GM12875 (cell line): Measurements from ENCODE around the gene AKT1S1.
"Not testable (repeated sequence)": the region's sequence is repeated elsewhere in the genome, so short reads cannot be mapped to it uniquely, and the experiment has no call there.

Source experiments
- H3K4me3 ChIP-seq: one replicate; pipeline ENCODE4 v1.5.1; 2011; ENCODE audit warnings: low read depth, low read length, control low read depth
- CTCF ChIP-seq: IDR thresholded peaks from 2 replicates; pipeline ENCODE4 v1.5.1; 2011; ENCODE audit warnings: low read depth, mild to moderate bottlenecking, control low read depth, inconsistent platforms, low read length, moderate library complexity, borderline replicate concordance; ENCODE audit not compliant: insufficient read depth

AKT1S1 gene

GRCh38 chr19:49877020-49877878, at the start of gene AKT1S1, which contains the start of gene TBC1D17:
Gene AKT1S1, minus strand, starts transcription at chr19:49877355. Its CDS starts 4,060 bp downstream, at chr19:49873295.
Gene TBC1D17, plus strand, starts transcription at chr19:49877702. Its CDS starts 22 bp downstream, at chr19:49877724.
- peak within 1 kb of the TSS; percentile 100 for H3K4me3 ChIP-seq

GRCh38 chr19:49926515-49926914, 49.4 kb upstream of the AKT1S1 start:
- H3K4me3 ChIP-seq, result no peak overlapping the region

More at GRCh38 chr19:49877020-49877878, at the start of gene AKT1S1, which contains the start of gene TBC1D17:
- TF ChIP-seq CTCF, result no peak

GRCh38 chr19:49925486-49925885, 48.3 kb upstream of the AKT1S1 start:
- H3K4me3 ChIP-seq, result no peak overlapping the region
- no peak for TF ChIP-seq CTCF

More at GRCh38 chr19:49926515-49926914, 49.4 kb upstream of the AKT1S1 start:
- no peak for TF ChIP-seq CTCF

- H3K4me3 ChIP-seq, result not testable (repeated sequence)
Observed at GRCh38 chr19:49924881-49925210, 47.7 kb upstream of the AKT1S1 start.

- TF ChIP-seq CTCF, result no peak
- H3K4me3 ChIP-seq, result no peak overlapping the region
Observed at GRCh38 chr19:49924004-49924880, 47.1 kb upstream of the AKT1S1 start.

- no peak for TF ChIP-seq CTCF
- H3K4me3 ChIP-seq, result no peak overlapping the region
Observed at GRCh38 chr19:49923055-49924003, 46.2 kb upstream of the AKT1S1 start.
